Erythroblast (primary cell): ENCODE measurements around the gene ZNF432.
"Not testable (repeated sequence)": the region's sequence is repeated elsewhere in the genome, so short reads cannot be mapped to it uniquely, and the experiment has no call there.

Source experiments
- DNase-seq, 2 experiments: peaks; one replicate each; lab custom pipeline; 2025; lab: John Stamatoyannopoulos, UW
- GATA1 ChIP-seq: IDR thresholded peaks from 2 replicates; pipeline ENCODE4 v1.6.1; 2011; ENCODE audit warnings: low read depth, mild to moderate bottlenecking, control low read depth, low read length, moderate library complexity
- POLR2A ChIP-seq: IDR thresholded peaks from 2 replicates; pipeline ENCODE4 v1.6.1; 2011; ENCODE audit warnings: mild to moderate bottlenecking, low read length

The ZNF432 gene

GRCh38 chr19:52028027-52028779 is 20.4 kb downstream of the ZNF432 start, which contains the start of gene ZNF614:
TSS of gene ZNF614 (minus strand) at chr19:52028379. CDS start at chr19:52025745, 2,634 bp downstream.
- DNase-seq, result peak; percentile 90 to 91
- peak; percentile 72 for TF ChIP-seq POLR2A
- TF ChIP-seq GATA1, result no peak

- DNase-seq, result not testable (repeated sequence)
These were observed 22.2 kb downstream of the ZNF432 start for GRCh38 chr19:52026255-52026990.

GRCh38 chr19:52024478-52024877 is 24.2 kb downstream of the ZNF432 start:
- DNase-seq, result not testable (repeated sequence)

GRCh38 chr19:52022193-52022592 is 26.4 kb downstream of the ZNF432 start:
- TF ChIP-seq POLR2A (no peak), GATA1 (no peak)
- DNase-seq, result no peak

GRCh38 chr19:52020506-52020905 is 28.1 kb downstream of the ZNF432 start:
- TF ChIP-seq POLR2A (no peak), GATA1 (no peak)
- DNase-seq, result no peak

DNA sequence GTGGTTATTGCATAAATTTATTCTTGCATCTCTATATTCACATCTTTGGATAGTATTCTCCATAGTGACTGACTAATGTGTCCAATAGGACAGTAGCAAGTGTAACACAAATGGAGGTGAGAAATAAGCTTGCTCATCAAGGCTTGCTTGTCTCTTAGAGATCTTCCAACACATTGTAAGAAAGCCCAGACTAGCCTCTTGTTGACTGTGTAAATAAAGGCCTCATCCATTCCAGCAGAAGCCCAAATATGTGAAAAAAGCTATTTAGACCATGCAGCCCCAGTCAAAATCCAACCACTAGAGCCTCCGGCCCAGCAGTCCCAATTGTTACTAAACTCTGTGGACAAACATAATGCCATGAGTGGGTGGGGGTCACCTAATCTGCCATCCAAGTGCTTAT is 38.0 kb downstream of the ZNF432 start:
- TF ChIP-seq POLR2A, result no peak
- no peak for TF ChIP-seq GATA1

DNA sequence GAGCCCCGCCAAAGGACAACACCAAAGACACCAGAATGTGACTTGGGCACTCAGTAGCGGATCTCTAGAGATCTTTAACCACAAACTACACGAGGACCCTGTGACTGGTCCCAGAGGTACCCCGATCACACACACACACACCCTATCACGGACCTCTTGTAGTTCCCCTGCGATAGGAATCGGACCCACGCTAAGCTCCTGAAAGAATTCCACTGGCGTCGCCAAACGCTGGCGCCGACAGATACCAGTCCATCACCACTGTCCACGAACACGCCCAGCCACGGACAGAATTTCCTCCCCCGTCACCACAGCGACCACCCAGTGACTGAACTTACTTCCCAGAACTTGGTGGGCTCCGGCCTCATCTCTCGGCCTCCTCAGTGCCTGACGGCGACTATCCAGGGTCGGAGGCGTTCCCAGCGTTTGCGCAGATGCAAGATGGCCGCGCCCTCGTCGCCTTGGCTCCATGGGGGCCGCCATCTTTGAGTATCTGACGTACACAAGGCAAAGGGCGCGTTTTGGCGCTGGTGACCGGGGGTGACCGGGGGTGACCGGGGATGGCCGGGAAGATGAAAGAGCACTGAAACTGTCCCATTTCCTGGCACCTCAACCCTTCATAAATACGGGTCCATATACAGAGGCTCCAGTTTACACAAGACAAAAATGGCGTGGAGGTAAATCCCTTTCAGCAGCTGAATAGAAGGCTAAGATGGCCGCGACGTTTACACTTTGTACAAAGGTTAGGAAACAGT is 40.7 kb downstream of the ZNF432 start, which contains the start of gene ZNF615:
TSS of gene ZNF615 (minus strand) at position 406 of the 752 bp plus-strand sequence. CDS start 4,500 bp downstream, outside the sequence.
- TF ChIP-seq GATA1, result no peak
- peak; percentile 44 for TF ChIP-seq POLR2A
- DNase-seq, result peak; percentile 91 to 92

More for the DNA sequence above, 38.0 kb downstream of the ZNF432 start:
- no peak for DNase-seq

GRCh38 chr19:52007451-52007805 is 41.2 kb downstream of the ZNF432 start:
- no peak for TF ChIP-seq POLR2A
- DNase-seq, result peak in 1 of 2 experiments; percentile 42

GRCh38 chr19:51994048-51994644 is 54.5 kb downstream of the ZNF432 start:
- no peak for DNase-seq
- no peak for TF ChIP-seq GATA1
- TF ChIP-seq POLR2A, result no peak

DNA sequence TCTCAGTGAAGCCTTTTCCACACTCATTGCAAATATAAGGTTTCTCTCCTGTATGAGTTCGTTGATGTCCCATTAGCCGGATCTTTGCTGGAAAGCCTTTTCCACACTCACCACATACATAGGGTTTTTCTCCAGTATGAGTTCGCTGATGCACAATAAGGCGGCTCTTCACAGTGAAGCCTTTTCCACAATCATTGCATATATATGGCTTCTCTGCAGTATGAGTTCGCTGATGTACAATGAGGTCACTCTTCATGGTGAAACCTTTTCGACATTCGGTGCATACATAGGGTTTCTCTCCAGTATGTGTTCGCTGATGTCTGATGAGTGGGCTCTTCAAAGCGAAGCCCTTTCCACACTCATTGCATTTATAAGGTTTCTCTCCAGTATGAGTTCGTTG is 55.2 kb downstream of the ZNF432 start:
- TF ChIP-seq POLR2A, result no peak
- TF ChIP-seq GATA1, result no peak
- no peak for DNase-seq

- peak; percentile 92 to 96 for DNase-seq
- peak; percentile 73 for TF ChIP-seq POLR2A
- no peak for TF ChIP-seq GATA1
These were observed 62.0 kb downstream of the ZNF432 start, which contains the start of gene ZNF350 for GRCh38 chr19:51986309-51987291. TSS of gene ZNF350 (minus strand) at chr19:51986840. CDS start at chr19:51974360, 12,480 bp downstream.

DNA sequence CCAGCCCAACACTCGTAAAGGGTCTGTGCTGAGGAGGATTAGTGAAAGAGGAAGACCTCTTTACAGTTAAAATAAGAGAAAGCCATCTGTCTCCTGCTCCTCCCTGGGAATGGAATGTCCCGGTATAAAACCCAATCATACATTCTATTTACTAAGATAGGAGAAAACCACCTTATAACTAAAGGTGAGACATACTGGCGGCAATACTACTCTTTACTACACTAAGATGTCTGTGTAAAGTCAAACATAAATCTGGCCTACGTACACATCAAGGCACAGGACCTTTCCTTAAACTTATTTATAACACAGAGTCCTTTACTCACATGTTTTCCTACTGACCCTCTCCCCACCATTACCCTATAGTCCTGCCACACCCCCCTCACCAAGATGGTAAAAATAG is 65.3 kb downstream of the ZNF432 start:
- no peak for TF ChIP-seq POLR2A
- TF ChIP-seq GATA1, result no peak
- DNase-seq, result no peak
